ENCODE results near the gene P2RX6. TPM values are rescaled to one million over a fixed set of nuclear protein-coding genes. Genes with fewer than 3 reads are reported as not detected.

The P2RX6 gene
- total and polyA plus RNA-seq, 9 of the 15 experiments (the other 6 are each of a cell fraction or from before 2014, with no cell fraction given): 0.01 to 3.9 (median 1.5) TPM; not detected in 1

GRCh38 chr22:20982563-20982882 is 32.4 kb upstream of the P2RX6 start (continued):
- TF ChIP-seq CEBPZ (IDR thresholded peaks at IDR 0.05; ENCODE audit: borderline replicate concordance, low read depth, low read length) (no peak), NONO (IDR thresholded peaks at IDR 0.05; ENCODE audit: low read depth in 2 of 2, low read length in 1 of 2) (no peak), CBFA2T3 (IDR thresholded peaks at IDR 0.05) (no peak), ZNF316 (IDR thresholded peaks at IDR 0.05) (no peak), ZNF133 (CRISPR knock-in tag; IDR thresholded peaks at IDR 0.05) (no peak), NKRF (IDR thresholded peaks at IDR 0.05; ENCODE audit: borderline replicate concordance) (no peak), FOXO4 (CRISPR knock-in tag; IDR thresholded peaks at IDR 0.05) (no peak), POLR2A (conservative IDR thresholded peaks at IDR 0.05) (no peak), SREBF2 (CRISPR knock-in tag; IDR thresholded peaks at IDR 0.05) (no peak), ZNF76 (CRISPR knock-in tag; IDR thresholded peaks at IDR 0.05; ENCODE audit: borderline replicate concordance) (no peak), ILF3 (IDR thresholded peaks at IDR 0.05; ENCODE audit: borderline replicate concordance) (no peak), ZBTB9 (CRISPR knock-in tag; IDR thresholded peaks at IDR 0.05) (no peak), FOXK1 (CRISPR knock-in tag; IDR thresholded peaks at IDR 0.05; ENCODE audit: borderline replicate concordance) (no peak), SRSF9 (IDR thresholded peaks at IDR 0.05; ENCODE audit: borderline replicate concordance, low read depth, low read length) (no peak), ZNF511 (CRISPR knock-in tag; IDR thresholded peaks at IDR 0.05) (no peak), TFAM (CRISPR knock-in tag; conservative IDR thresholded peaks at IDR 0.05) (no peak), ZBTB26 (CRISPR knock-in tag; IDR thresholded peaks at IDR 0.05) (peak; percentile 91), GABPB1 (CRISPR knock-in tag; IDR thresholded peaks at IDR 0.05) (no peak), ZNF140 (CRISPR knock-in tag; IDR thresholded peaks at IDR 0.05) (no peak), ZKSCAN3 (CRISPR knock-in tag; IDR thresholded peaks at IDR 0.05) (no peak; the same call in 1 of the 2 replicates), ZNF644 (tag; IDR thresholded peaks at IDR 0.05; ENCODE audit: low read depth) (no peak)

Data from K562 (cell line).